GM12892 (cell line): ENCODE measurements around the gene PLA2G6.

Source experiments
- POLR2A ChIP-seq: IDR thresholded peaks from 2 replicates; pipeline ENCODE4 v1.6.1; 2011; ENCODE audit warnings: low read depth, low read length, control low read depth
- TAF1 ChIP-seq: IDR thresholded peaks from 2 replicates; pipeline ENCODE4 v1.6.1; 2011; ENCODE audit warnings: low read depth, mild to moderate bottlenecking, control low read depth, low read length, borderline replicate concordance

GRCh38 chr22:38080850-38081635 lies 100.6 kb downstream of the PLA2G6 start:
- TF ChIP-seq POLR2A = no peak
- TF ChIP-seq TAF1 = no peak
